ENCODE results near the gene OPN4.

The OPN4 gene

DNA sequence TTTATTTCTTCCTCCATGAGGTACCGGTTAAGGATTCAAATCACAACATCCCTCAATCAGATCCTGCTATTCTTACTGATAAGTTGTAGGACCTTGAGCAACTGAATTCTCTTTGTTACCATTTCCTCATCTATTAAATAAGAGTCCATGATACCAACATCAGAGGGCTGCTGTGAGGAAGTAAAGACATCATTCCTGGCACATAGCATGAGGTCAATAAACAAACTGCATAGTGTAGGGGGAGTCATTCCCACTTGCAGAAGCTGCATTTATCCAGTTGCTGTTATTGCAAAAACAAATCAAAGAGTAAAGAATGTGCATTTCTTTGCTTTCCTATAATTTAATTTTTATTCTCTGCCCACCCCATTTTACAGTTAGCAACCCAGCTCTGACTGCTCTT, 50.8 kb downstream of the OPN4 start:
- DNase-seq: no peak

DNA sequence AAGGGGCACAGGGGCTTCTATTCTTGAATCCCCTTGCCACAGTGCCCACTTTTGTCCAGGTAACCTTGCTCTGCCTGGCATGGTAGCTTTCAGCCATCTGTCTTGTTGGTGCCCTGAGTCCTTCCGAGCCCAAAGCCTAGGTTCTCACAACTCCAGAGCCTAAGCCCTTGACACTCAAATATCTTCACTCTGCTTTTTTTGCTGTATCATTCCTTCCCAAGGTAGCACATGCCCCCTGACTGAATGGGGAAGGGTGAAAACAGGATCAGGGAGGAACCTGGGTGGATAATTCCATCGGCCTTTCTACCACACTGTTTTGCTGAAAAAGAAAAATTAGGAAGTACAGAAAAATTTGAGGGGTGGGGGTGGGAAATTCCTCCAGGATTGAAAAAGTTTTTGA, 51.6 kb downstream of the OPN4 start:
- no peak for DNase-seq

DNA sequence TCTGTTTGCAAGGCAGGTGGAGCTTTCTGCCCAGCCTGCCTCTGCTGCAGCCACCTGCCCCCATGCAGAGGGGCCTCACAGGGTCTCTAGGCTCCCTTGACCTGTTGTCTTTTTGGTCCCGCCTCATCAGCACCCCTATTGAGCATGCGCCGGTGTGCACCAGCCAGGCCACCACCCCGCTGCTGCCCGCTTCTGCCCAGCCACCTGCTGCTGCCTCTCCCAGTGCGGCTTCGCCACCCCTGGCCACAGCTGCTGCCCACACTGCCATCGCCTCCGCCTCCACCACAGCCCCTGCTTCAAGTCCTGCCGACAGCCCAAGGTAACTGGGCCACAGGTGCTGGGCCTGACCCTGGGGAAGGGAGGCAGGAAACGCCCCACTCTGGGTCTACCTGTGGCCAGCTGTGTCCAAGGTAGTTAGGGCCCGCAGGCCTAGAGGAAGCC, 52.1 kb downstream of the OPN4 start:
- DNase-seq: no peak

DNA sequence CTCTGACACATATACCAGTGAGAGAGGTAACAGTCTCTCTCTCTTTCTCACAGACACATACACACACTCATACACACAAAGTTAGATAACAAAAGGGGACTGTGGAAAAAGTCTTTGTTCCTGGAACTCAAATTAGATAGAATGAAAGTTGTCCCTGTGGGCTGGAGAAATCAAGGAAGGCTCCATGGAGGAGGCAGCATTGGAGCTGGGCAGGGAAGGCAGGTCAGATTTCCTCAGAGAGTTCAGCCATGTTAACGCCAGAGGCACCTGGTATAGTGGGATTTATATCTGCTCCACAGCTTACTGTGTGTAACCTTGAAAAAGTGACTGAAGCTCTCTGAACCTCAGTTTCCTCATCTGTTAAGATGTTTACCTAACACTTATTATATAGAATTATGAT, 52.6 kb downstream of the OPN4 start:
- DNase-seq: no peak

DNA sequence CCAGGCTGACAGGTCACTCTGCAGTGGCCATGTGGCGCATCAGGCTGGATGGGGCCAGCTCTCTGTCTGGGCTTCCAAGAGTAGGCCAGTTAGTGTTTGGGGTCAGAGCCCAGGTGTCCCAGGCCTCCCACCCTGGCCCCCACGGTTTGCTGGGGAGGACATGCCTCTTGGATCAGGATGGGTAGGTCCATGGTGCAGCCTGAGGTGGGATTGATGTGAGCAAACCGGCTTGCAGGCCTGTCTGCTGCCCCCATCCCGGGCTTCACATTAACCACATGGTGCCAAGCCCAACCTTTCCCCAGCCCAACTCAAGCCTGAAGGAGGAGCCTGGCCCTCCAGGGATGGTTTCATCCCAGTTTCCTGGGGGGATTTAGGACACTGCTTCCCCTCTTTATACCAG, 53.2 kb downstream of the OPN4 start:
- DNase-seq: no peak

DNA sequence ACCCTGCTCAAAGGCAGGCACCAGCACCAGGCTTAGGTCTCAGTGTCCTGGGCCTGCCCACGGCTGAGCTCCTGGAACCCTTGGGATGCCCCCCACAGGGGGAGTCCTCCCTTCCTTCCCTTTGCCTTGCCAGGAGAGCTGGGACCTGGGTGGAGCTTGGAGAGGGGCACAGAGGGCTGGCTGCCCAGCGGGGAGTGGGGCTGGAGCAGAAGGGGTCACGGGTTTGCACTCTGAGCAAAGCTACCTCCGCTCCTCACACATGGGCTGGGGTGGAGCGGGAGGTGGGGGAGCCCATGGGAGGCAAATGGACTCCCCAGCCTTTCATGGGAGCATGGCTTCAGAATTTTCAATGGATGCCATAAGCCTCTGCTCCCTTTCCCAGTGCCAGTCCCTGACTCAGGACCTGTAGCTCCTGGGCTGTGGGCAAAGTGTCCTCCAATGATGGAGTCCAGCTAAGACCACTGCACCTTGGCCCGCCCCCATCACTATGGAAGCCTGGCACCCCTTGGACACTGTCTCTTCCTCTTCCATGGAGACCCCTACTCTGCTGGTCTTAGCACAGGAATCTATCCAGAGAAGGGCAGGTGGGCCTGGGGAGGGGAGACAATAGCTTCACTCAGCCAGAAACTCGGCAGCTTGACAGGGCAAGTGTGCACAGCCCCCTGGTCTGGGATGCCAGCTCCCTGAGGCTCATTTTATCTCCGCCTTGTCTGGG, 53.9 kb downstream of the OPN4 start:
- DNase-seq: no peak

DNA sequence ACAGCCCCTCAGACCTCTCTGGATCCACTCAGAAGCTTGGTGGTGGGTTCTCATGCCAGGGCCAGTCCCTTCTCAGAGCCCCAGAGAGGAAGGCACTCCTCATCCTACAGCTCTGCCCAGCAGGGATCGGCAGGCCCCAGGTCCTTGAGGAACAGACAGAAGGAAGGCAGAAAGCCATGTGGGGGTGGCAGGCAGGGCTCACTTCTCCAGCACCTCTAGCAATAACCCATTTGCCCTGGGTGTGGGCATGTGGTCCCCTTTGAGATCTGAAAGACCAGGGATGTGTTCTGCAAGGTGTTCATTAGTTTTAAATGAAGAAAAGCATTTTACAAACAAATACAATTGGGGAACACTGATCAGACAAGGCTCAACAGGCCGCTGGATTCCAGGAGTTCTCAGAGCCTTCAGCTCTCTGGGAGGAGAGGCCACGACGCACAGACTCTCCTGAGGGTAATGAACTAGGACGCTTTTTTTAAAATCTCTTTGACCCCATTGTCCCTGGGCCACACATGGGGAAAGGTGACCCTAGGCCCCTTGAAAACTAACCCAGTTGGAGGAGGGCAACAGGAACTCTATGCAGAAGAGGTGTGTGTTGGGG, 54.5 kb downstream of the OPN4 start:
- DNase-seq: no peak

DNA sequence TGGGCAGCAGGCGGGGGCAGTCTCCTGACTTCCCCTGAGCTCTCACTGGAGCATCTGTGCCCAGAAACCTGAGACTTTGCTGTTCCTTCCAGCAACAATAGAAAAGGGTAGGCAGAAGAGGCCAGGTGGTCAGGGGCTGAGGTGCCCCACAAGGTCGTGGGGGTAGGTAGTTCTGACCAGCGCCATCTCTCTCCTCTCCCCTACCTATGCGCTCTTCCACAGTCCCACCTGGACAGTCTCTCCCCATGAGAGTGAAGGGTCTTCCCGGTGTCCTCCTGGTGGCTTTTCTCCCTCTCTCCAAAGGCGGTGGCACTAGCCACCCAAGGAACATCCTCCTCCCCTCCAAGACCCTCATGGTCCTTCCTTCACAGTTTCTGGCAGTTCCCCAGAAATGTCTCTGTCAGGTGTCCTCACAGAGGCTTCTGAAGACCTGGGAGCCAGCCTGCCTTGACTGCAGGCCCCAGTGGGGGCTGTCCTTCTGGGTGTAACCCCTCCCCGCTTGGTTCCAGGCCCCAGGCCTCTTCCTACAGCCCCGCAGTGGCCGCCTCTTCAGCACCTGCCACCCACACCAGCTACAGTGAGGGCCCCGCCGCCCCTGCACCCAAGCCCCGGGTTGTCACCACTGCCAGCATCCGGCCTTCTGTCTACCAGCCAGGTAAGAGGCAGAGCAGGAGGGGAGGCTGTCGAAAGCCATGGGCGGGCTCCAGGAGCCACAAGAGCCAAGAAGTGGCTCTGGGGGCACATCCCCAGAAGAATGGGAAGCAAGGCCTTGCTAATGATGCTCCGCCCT, 55.2 kb downstream of the OPN4 start:
- no peak for DNase-seq

DNA sequence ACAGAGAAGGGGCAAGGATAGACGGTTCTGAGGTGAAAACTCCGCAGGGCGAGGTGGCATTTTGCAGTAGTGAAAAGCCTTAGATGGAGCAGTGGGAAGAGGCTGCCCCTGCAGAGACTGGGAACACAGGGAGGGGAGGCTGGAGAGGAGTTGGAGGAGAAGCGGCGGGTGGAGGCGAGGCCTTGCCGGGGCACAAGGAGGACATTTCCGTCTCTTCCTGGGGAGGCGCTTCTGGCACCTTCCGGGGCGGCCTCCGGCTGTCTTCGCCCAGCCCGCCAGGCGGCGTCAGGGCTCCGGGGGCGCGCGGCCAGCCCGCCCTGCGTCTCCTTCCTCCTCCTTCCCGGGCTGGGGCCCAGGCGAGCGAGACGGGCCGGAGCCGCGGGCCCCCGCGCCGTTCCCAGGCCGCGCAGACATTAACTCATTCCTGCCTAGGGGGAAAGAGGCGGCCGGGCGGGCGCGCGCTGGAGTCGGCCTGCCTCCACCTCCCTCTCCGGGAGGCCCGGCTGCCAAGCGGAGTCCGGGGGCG, 56.7 kb downstream of the OPN4 start:
- DNase-seq: no peak

DNA sequence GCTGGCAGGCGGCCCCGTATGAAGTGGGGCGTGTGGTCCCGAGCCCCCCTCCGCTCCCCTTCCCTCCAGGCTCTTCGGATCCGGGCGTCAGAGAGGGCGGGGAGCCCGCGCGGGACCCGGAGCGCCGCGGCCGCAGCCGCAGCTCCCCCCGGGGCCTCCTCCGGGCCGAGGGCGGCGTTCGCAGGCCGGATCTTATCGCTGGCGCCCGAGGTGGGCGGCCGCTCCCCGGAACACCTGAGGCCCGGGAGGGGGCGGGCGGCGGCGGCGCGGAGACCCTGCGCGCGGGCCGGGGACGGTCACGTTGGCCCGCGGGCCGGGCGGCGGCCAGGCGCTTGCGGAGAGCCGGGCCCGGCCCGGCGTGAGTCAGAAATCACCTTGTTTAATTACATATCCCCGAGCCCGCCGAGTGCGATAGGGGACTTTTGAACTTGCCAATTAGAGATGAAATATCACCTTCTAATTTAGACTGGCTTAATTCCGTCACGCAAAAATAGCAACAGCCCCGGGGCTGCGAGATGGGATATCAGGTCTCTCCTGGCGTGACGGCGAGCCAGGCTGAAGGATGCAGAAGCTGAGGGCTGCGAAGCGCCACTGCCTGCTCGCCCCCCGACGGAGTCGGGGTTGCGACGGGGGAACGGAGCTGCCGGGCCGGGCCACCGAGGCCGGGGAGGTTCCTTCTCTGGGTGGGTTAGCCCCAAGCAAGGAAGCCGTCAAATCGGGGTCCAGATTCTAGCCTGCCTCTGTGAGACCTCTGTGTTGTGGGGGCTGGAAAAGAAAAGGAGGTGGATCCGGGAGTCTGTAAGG, 57.4 kb downstream of the OPN4 start:
- no peak for DNase-seq

DNA sequence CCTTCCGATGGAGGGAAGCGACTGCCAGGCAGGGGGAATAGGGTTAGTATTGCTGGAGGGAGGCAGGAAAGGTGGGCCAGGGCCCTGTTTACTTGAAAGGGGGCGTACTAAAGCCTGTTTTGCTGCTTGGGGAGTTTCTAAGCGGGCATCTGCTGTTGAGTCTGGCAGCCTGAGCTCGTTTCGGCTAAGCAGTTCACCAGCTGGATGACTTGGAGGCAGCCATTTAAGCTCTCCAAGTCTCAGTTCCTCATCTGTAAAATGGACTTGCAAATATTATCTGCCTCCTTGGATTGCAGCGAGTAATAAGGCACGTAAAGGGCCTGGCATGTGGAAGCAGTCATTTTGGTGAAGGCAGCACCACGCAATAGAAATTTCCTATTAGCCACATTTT, 58.0 kb downstream of the OPN4 start:
- no peak for DNase-seq

DNA sequence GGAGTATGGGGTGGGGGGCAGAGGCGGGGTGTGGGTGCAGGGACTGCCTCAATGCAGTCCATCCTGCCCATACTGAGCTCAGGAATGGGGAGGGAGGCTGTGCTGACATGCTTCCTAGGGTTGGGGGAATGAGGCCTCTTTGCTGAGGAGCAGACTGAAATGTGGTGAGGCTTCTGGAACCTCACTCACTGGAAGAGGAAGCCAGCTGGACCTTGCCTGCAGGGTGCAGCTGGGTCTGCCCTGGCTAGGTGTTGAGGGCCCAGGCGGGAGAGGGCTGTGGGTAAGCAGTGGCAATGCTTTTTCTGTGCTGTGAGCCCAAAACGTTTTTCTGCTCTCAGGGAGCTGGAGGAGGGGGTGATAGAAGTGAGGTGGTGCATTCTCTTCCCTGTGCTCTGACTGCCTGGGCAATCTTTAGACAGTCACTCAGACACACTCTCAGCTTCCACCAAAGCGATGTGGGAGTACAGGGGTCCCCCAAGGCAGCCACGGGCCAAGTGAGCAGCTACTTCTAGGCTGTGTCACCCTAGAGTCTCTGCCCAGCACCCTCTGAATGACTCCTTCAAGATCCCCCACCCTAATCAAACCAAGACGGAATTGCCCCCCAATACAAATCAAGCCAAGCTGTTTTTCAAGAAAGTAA, 60.9 kb downstream of the OPN4 start:
- DNase-seq: no peak

DNA sequence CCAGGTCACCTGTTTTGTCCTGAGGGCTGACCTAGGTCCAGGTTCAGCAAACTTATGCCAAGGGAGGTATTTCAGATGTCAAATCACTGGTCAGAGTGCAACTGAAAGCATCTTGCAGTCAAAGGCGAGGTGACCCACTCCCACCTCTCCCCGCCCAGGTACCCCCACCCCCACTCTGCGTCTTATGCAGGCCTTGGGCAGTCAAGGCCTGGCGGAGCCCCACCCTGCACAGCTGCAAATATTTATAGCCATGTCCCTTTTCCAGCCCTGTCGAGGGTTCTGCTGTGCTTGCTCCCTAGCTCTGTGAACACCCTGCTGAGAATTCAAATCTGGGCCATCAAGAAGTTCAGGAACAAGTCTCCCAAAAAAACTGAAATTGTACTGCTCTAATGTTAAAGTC, 61.5 kb downstream of the OPN4 start:
- DNase-seq: no peak

Data from NCI-H524 treated with DMSO at 0.1 percent for 48 hours (cell line).